Activated CD4-positive, alpha-beta T cell treated with anti-CD3 and anti-CD28 coated beads, Interleukin-10, Interleukin-2, amounts not matched to agents 100 ng/mL and 50 ng/mL, durations not matched to agents 16 hours and 8 hours (primary cell): ENCODE results near the gene PLA2G4E.
A peak's percentile ranks its signal among the peaks of the same experiment; 100 is the strongest.

Experiments used
- DNase-seq: peaks from one replicate; pipeline ENCODE4 v3.0.0-alpha.2; 2020

The PLA2G4E gene

GRCh38 chr15:41990243-41990605 is 30.6 kb downstream of the PLA2G4E start:
- no peak for DNase-seq

GRCh38 chr15:41989573-41990242 is 31.1 kb downstream of the PLA2G4E start:
- peak; percentile 87 for DNase-seq

GRCh38 chr15:41988896-41989572 is 31.8 kb downstream of the PLA2G4E start:
- no peak for DNase-seq

GRCh38 chr15:41987925-41988275 is 32.9 kb downstream of the PLA2G4E start:
- no peak for DNase-seq

GRCh38 chr15:41987246-41987924 is 33.5 kb downstream of the PLA2G4E start:
- no peak for DNase-seq

GRCh38 chr15:41985236-41986160 is 35.3 kb downstream of the PLA2G4E start:
- no peak for DNase-seq

GRCh38 chr15:41984622-41985021 is 36.2 kb downstream of the PLA2G4E start:
- DNase-seq, result no peak

- DNase-seq, result no peak
Measured at GRCh38 chr15:41983621-41984571, 36.9 kb downstream of the PLA2G4E start.

GRCh38 chr15:41983221-41983620 is 37.6 kb downstream of the PLA2G4E start:
- no peak for DNase-seq

GRCh38 chr15:41982133-41982930 is 38.5 kb downstream of the PLA2G4E start:
- DNase-seq, result no peak

- DNase-seq, result no peak
Measured at GRCh38 chr15:41981371-41982132, 39.3 kb downstream of the PLA2G4E start.

GRCh38 chr15:41980654-41981323 is 40.1 kb downstream of the PLA2G4E start:
- no peak for DNase-seq

GRCh38 chr15:41979493-41980266 is 41.2 kb downstream of the PLA2G4E start:
- no peak for DNase-seq

GRCh38 chr15:41978534-41978933 is 42.3 kb downstream of the PLA2G4E start:
- no peak for DNase-seq

GRCh38 chr15:41977757-41978383 is 43.0 kb downstream of the PLA2G4E start:
- no peak for DNase-seq

GRCh38 chr15:41975669-41976068 is 45.2 kb downstream of the PLA2G4E start:
- DNase-seq, result no peak

- DNase-seq, result no peak
Measured at GRCh38 chr15:41974041-41974440, 46.8 kb downstream of the PLA2G4E start.
